GM19025 (cell line): ENCODE measurements around the gene ANKRD18A.
"Not testable (repeated sequence)": the region's sequence is repeated elsewhere in the genome, so short reads cannot be mapped to it uniquely, and the experiment has no call there.

Source experiments
- ATAC-seq: cut with Tn5 transposase; IDR thresholded peaks from one replicate; pipeline ENCODE4 v1.9.1; 2021; ENCODE audit warnings: mild to moderate bottlenecking, low read depth, moderate library complexity; ENCODE audit not compliant: unreplicated experiment

Gene ANKRD18A

DNA sequence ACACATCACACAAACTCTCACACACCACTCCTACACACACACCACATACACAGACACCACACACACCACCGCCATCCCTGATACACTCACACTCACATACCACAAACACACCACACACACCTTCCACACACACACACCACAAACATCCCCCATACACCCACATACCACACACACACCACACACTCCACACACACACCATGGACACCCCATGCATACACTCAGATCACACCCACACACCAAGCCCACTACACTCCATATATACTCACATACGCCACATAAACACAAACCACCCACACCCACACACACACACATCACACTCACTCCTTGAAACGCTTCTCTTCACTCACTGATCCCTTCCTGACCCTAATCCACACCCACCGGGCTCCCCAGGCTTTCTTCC, 9.1 kb upstream of the ANKRD18A start:
- ATAC-seq: no peak

DNA sequence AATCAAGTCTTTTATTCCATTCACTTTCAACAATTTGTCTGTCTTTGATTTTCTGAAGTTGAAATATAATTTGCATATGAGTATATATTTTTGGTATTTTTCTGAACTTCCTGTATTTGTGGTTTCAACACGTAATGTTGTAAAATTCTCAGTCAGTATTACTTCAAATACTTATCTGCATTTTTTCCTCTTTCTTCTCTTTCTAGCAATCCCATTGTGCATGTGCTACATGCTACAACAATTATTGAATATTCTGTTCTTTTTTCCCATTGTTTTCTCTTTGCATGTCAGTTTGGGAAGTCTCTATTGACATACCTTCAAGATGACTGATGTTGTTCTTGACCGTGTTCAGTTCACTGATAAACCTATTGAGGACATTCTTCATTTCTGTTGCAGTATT, 5.6 kb upstream of the ANKRD18A start:
- ATAC-seq: no peak

DNA sequence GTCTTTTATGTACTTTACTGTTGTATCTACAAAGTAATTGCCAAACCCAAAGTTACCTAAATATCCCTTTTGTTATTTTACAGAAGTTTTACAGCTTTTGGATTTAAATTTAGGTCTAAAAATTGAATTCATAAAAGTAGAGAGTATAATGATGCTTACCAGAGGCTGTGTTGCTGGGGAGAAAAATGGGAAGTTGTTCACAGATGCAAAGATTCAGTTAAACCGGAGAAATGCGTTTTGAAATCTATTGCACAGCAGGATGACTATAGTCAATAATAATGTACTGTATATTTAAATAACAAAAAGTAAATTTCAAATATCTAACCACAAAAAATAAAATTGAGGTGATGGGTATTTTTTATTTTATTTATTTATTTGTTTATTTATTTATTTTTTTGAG, 2.6 kb upstream of the ANKRD18A start:
- ATAC-seq: no peak

DNA sequence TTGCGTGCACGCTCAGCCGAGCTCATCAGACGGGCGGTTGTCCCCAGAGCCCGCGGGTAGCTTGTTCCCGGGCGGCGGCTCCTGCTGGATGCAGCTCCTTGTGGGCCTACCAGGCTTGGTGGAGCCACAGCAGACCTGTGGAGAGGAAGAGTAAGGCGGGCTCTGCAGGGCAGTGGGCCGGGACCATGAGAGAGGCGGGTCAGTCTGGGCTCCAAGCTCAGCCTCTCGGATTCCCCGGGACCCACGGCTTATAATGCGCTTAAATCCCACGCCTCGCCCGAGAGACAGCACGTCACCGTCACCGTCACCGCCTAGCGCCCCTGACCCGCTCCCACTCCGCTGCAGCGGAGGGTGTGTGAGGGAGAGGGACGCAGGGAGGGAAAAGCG, 1.9 kb upstream of the ANKRD18A start:
- no peak for ATAC-seq

DNA sequence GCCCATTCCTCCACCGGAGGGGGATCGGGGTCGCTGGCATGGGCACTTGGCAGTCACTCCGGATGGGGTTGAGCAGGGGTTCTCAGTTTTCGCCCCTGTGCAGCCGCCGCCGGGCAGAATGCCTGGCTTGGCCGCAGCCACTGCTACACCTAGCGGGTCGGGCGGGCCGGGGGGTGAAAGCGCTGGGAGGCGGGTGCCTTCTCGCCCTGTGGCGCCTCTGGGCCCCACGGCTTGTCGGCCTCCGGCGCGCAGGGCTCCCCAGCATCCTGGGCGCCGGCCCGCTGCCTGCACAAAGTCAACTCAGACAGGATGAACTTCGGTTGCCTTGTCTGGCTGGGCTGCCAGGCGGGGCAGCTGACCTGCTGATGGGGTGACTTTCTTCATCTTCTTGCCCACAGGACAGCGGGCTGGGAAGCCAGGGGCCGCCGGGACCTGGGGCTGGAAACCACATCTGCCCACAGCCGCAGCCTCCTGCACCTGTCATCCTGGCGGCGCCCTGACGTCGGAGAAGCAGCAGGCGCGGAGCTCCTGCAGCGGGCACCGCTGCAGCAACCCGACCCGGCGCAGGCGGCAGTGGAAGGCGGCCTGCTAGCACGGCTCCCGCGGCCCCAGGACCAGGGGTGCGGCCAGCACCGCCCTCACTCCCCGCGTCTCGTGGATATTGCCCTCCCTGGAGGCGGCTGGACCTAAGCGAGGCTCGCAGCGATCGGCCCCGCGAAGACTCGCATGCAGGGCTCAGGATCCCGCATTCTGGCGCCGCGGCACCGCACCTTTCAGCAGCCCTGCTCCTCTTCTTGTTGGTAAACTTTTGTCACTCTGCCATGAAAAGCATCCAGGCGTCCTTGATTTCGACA, 1.3 kb upstream of the ANKRD18A start:
- ATAC-seq: peak; percentile 20

DNA sequence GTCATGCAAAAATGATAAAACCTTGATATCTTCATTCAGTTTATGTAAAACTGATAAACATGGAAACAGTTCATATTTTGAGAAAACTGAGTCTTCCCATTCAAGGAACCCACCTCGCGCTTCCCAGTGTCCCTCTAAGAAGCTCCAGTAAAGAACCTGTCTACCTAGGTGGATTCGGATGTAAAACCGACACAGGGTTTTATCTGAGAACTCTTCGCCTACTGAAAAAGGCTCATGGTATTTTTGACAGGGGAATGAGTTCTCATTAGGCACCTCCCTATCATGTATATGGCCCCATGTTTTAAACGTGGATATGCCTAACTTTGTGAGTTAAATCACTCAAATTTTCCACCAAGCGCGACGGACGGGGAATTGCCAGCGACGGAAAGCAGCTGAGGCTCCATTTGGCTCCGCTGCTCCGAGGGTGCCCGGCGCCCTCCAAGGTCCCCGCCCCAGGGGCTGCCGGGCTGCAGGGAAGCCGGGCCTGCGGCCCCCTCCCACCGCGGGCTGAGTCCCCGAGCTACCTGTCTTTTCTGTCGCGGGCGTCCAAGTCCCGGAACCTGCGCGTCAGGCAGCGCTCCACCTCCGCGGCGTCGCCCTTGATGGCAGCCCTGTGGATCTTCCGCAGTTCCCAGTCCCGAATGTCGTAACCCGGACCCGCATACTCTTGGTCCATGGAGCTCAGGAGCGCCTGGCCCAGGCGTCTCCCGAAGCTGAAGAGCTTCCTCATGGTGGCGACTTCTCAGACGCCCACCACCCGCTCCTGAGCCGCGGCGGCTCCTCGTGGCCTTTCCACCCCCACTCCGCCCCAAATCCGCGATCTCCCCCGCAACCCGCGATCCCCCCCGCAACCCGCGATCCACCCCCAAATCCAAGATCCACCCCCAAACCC, 594 bp downstream of the ANKRD18A start:
- no peak for ATAC-seq

DNA sequence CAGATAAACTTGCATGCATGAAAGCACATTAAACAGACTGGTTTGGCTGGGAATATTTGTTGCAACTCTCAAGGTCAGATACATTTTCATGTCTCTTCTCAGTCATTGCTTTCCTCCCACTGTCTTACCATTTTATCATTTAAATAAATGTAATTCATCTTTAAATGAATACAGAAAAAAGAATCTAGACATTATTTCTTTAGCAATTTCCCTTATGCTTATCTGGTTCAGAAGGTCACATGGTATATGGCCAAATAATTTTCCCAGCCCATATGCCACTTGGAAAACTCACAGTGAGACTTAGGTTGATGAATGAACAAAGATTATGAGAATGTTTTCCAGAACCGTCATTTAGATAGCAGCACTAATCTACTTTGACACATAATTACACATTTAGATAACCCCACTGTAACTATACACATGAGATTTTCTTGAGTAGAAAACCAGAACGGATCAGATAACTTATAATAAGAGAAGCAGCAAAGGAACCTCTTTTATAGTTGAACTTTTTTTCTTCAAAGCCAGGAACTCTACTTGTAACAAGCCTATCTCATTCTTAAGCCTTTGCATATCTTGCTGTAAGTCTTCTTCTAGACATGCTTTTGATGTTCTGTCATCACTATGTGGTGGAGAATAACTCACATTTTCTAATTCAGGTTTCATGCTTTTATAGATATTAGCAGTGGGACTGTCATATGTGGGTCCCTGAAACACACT, 22.2 kb downstream of the ANKRD18A start:
- ATAC-seq: not testable (repeated sequence)

DNA sequence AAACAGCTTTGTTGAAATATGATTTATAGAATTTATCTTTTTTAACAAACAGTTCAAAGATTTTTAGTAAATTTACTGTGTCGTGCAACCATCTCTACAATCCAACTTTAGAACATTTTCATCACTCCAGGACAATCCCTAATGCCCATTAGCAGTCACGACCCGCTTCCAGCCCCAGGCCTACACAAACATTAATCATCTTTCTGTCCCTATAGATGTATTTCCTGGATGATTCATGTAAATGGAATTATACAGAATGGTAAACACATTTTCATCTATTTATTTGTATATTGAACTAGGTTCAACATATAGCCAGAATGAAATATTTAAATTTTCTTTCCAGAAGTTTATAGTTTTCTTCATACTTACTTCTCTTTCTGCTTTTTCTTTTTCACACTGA, 25.3 kb downstream of the ANKRD18A start:
- ATAC-seq: not testable (repeated sequence)

DNA sequence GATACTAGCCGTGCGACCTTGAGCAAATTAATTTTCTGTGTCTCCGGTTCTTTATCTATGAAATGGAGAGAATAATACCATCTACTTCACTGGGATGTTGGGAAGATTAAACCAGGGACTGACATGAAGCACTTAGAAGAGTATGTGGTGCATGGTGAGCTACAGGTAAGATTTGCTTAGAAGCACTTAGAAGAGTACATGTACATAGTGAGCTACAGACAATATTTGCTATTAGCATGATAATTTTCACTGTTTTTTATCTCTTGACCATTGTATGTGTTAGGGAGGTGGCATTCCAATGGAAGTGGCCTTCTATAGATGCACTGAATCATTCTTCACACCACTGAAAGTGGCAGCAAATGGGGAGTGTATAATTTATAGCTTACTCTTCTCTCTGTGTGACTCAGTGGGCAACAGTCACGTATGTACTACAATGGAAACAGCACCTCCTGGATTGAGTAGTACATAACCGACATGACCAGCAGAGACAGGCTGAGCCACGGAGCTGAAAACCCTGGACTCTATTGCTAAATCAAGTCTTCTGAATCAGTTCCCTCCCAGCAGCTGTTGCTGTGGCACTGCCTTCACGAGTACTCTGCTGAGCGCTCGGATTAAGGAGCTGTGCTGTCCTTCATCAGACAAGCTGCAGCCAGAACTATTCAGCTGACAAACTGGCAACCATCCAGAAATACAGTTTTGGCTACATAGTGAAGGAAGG, 28.9 kb downstream of the ANKRD18A start:
- ATAC-seq: not testable (repeated sequence)

DNA sequence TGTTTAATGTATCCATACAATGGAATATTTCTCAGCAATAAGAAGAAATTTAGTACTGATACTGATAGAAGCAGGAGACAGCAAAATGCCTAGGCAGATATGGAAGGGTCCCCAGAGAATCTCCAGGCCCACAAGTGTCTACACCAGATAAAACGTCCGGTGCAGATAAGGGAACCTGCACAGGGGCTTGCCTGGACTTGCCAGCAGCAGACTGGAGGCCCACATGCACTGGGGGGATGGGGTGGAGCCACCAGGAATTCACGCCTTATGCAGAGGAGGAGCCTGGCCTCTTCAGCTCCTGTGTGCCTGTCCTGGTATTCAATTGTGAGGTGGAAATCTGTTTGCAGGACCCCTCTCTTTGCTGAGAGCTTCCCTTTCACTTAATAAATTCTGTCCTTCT, 36.6 kb downstream of the ANKRD18A start:
- ATAC-seq: not testable (repeated sequence)

DNA sequence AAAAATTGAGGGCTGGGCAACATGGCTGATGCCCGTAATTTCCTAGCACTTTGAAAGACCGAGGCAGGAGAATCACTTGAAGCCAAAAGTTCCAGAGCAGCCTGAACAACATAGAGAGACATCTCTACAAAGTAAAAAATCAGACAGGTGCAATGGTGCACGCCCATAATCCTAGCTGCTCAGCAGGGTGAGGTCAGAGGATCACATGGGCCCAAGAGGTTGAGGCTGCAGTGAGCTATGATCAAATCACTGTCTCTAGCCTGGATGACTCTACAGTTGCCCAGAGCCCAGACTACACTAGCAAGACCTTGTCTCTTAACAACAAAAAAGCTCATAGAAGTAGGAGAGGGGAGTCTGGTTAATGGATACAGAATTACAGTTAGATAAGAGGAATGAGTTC, 40.3 kb downstream of the ANKRD18A start:
- not testable (repeated sequence) for ATAC-seq

DNA sequence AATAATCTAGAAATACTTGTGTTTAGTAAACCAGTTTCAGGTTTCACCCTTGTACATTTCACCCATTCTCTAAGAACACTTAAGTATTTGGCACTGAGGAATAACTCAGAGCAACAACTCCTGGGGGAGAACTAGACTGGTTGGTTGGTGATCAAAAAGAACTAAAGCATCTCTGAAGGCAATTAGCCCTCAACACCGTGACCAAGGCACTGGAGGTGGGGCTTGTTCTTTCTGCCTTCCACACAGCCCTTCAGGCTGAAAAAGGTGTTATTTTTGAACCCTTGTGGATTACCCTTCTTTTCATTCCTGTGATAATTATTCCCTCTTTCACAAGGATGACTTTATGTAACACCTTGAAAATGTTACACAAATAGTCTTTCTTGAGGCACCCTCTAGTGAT, 44.2 kb downstream of the ANKRD18A start:
- not testable (repeated sequence) for ATAC-seq

DNA sequence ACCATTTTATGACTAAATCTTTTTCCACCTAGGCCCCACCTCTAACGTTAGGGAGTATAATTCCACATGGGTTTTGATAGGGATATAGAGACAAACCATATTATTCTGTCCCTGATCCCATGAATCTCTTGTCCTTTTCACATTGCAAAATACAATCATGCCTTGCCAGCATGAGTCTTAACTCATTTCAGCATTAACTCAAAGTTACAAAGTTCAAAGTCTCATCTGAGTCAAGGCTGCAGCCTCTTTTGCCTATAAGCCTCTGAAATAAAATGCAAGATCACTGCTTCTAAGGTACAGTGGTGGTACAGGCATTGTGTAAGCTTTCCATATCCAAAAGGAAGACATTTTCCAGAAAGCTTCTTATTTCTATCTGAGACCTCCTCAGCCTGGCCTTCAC, 54.3 kb downstream of the ANKRD18A start:
- ATAC-seq: not testable (repeated sequence)

DNA sequence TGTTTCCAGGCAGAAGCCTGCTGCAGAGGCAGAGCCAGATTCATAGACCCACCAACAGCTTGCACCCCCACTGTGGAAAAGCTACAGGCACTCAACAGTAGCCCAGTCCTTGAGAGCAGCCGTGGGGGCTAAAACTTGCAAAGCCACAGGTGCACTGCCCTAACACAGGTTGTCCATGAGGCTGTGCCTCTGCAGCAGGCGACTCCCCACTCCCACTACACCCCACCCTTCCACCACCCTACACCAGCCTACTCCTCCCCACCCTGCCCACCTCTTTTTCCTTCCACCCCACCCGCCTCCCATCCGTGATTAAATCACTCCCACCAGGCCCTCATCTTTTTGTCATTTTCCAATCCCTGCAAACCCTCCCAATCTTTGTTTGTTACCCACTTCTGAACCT, 55.2 kb downstream of the ANKRD18A start:
- ATAC-seq: not testable (repeated sequence)

DNA sequence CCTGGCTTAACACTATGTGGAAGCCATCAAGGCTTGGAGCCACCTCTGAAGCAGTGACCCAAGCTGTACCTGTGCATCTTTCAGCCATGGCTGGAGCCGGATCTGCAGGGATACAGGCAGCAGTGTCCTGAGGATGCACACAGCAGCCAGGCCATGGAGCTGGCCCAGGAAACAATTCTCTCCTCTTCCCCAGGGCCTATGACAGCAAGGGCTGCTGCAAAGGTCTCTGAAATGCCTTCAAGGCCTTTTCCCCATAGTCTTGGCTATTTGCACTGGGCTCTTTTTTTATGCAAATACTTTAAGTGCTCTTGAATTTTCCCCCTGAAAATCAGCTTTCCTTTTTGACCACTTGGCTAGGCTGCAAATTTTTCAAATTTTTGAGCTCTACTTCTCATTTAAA, 56.5 kb downstream of the ANKRD18A start:
- not testable (repeated sequence) for ATAC-seq

DNA sequence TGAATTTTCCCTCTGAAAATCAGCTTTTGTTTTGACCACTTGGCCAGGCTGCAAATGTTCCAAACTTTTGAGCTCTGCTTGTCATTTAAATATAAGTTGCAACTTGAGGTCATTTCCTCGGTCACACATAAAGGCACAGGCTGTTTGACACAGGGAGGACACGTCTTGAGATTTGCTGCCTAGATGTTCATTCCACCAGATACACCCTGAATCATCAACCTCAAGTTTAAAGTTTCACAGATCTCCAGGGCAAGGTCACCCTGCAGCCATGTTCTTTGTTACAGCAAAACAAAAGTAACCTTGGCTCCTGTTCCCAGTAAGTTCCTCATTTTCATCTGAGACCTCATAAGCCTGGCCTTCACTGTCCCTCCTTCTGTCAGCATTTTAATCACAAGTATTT, 59.3 kb downstream of the ANKRD18A start:
- ATAC-seq: not testable (repeated sequence)

DNA sequence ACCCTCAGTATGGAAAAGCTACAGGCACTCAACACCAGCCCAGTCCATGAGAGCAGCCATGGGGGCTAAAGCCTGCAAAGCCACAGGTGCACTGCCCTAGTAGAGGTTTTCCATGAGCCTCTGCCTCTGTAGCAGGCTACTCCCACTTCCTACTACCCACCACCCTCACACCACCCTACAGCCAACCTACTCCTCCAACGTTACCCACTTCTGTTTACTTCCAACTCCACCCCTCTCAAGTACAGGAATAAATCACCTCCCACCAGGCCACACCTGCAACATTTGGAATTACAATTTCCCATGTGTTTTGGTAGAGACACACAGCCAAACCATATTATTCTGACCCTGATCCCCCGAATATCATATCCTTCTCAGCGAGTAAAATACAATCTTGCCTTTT, 61.2 kb downstream of the ANKRD18A start:
- not testable (repeated sequence) for ATAC-seq

DNA sequence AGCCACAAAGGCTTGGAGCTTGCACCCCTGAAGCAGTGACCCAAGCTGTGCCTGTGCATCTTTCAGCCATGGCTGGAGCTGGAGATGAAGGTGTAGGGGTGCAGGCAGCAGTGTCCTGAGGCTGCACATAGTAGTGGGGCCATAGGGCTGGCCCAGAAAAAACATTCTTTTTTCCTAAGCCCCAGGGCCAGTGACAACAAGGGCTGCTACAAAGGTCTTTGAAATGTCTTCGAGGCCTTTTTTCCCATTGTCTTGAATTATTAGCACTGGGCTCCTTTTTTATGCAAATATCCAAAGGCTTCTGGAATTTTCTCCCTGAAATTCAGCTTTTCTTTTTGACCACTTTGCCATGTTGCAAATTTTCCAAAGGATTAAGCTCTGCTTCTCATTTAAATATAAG, 62.6 kb downstream of the ANKRD18A start:
- not testable (repeated sequence) for ATAC-seq

DNA sequence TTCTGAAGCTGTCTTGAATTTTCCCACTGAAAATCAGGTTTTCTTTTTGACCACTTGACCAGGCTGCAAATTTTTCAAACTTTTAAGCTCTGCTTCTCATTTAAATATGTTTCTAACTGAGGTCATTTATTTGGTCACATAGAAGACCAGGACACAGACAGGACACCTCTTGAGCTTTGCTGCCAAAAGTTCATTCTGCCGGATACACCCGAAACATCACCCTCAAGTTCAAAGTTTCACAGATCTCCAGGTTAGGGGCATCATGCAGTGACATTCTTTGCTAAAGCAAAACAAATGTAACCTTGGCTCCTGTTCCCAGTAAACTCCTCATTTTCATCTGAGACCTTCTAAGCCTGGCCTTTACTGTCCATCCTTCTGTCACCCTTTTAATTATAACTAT, 65.4 kb downstream of the ANKRD18A start:
- ATAC-seq: not testable (repeated sequence)

DNA sequence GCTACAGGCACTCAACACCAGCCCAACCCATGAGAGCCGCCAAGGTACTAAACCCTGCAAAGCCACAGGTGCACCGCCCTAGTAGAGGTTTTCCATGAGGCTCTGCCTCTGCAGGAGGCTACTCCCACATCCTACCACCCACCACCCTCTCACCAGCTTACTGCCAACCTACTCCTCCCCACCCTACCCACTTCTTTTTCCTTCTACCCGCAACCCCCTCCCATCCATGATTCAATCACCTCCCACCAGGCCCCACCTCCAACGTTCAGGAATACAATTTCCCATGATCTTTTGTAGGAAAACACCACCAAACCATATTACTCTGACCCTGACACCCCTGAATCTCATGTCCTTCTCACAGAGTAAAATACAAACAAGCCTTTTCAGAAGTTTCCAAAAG, 67.4 kb downstream of the ANKRD18A start:
- not testable (repeated sequence) for ATAC-seq
